ENCODE measurements around the gene WDSUB1. TPM values are rescaled to one million over a fixed set of nuclear protein-coding genes. Genes with fewer than 3 reads are reported as not detected.

WDSUB1 gene, protein sequence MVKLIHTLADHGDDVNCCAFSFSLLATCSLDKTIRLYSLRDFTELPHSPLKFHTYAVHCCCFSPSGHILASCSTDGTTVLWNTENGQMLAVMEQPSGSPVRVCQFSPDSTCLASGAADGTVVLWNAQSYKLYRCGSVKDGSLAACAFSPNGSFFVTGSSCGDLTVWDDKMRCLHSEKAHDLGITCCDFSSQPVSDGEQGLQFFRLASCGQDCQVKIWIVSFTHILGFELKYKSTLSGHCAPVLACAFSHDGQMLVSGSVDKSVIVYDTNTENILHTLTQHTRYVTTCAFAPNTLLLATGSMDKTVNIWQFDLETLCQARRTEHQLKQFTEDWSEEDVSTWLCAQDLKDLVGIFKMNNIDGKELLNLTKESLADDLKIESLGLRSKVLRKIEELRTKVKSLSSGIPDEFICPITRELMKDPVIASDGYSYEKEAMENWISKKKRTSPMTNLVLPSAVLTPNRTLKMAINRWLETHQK
- 8.7 and 9.1 TPM in 2 replicates for total RNA-seq (ENCODE audit: low replicate concordance)

DNA sequence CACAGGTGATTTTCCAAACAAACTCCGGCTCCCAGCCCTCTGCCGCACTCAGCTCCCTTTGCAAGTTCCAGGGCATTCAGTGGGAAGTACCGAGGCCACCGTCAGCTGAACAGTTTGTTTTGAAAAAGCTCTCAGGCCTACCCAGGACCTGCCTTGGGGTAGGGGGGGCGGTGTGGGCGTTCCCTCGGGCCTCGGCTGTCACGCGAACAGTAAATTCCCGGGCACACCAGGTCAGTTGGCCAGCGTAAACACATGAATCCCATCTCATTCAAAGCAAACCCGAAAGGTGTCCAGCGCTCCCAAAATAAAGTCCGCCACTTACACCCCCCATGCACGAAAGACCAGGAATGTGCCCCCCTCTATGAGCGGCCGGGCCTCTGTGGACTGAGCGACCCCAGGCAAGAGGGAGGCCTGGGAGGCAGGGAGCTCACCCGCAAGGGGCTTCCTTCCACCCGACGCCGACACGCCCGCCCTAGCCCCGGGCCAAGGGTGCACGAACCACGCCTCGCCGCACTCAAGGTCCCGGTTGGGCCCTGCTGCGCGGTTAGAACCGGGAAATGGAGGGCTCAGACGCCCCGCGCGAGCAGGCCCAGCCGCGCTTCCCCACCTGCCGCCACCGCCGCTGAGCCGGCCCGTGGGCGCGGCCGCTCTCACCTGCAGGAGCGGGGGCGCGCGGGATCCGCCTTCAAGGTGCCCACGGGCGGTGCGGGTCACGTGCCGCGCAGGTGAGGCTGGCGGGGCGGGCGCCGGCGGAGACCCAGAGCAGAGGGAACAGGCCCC, at the start of gene WDSUB1:
WDSUB1 (minus strand) TSS at position 775 of the 780 bp plus-strand sequence. CDS start 3,634 bp downstream, outside the sequence.
- TF ChIP-seq, protein P1, sequence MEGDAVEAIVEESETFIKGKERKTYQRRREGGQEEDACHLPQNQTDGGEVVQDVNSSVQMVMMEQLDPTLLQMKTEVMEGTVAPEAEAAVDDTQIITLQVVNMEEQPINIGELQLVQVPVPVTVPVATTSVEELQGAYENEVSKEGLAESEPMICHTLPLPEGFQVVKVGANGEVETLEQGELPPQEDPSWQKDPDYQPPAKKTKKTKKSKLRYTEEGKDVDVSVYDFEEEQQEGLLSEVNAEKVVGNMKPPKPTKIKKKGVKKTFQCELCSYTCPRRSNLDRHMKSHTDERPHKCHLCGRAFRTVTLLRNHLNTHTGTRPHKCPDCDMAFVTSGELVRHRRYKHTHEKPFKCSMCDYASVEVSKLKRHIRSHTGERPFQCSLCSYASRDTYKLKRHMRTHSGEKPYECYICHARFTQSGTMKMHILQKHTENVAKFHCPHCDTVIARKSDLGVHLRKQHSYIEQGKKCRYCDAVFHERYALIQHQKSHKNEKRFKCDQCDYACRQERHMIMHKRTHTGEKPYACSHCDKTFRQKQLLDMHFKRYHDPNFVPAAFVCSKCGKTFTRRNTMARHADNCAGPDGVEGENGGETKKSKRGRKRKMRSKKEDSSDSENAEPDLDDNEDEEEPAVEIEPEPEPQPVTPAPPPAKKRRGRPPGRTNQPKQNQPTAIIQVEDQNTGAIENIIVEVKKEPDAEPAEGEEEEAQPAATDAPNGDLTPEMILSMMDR (IDR thresholded peaks at IDR 0.05; ENCODE audit: insufficient read depth, low read length) = no peak
- peak; percentile 63 for DNase-seq (ENCODE audit: low read depth)
- peak within 1 kb of the TSS; percentile 87 for H3K4me3 ChIP-seq (ENCODE audit: low read depth, low read length)

DNA sequence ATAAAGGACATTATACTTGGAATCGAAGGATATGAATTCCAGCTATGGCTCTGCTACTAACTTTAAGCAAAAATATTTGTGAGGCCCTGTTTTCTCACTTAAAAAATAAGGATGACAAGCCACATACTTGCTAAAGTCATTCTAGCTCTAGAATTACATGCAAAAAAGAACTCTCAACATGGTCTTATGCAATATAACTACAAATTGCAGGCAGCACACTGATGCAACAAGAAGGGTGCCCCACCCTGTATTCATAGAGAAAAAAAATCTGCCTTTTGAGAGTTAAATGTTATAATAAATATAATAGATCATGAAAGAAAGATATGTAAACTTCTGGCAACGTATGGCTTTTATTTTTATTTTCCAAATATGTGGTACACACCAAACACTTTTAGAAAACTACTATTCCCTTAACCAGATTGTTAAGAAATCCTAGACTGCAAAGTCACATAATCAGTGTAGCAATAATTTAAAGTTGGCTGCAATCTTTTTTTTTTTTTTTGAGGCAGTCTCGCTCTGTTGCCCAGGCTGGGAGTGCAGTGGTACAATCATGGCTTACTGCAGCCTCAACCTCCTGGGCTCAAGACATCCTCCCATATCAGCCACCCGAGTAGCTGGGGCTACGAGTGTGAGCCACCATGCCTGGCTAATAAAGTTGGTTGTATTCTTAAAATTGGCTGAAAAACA, 40.2 kb upstream of the WDSUB1 start:
- no peak overlapping the region for H3K4me3 ChIP-seq (ENCODE audit: low read depth, low read length)
- DNase-seq (ENCODE audit: low read depth) = peak; percentile 82
- TF ChIP-seq, protein P1 (IDR thresholded peaks at IDR 0.05; ENCODE audit: insufficient read depth, low read length) = no peak

DNA sequence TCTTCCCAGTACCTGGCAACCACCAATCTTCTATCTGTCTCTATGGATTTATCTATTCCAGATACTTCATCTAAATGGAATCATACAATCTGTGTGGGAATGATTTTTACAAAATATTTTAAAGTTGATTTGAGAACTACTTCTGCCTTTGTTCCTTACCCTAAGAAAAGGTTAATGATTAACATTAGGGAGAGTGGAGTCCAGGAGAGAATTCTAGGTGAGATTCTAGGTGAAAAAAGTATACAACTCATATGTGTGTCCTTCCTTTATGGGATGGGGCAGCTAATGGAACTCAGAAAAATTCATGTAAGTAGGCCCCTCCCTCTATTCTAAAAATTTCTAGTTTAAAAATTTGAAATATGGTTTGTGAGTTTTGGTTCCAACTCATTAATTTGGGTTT, 35.9 kb upstream of the WDSUB1 start:
- DNase-seq (ENCODE audit: low read depth) = no peak
- TF ChIP-seq, protein P1 (IDR thresholded peaks at IDR 0.05; ENCODE audit: insufficient read depth, low read length) = no peak
- no peak overlapping the region for H3K4me3 ChIP-seq (ENCODE audit: low read depth, low read length)

DNA sequence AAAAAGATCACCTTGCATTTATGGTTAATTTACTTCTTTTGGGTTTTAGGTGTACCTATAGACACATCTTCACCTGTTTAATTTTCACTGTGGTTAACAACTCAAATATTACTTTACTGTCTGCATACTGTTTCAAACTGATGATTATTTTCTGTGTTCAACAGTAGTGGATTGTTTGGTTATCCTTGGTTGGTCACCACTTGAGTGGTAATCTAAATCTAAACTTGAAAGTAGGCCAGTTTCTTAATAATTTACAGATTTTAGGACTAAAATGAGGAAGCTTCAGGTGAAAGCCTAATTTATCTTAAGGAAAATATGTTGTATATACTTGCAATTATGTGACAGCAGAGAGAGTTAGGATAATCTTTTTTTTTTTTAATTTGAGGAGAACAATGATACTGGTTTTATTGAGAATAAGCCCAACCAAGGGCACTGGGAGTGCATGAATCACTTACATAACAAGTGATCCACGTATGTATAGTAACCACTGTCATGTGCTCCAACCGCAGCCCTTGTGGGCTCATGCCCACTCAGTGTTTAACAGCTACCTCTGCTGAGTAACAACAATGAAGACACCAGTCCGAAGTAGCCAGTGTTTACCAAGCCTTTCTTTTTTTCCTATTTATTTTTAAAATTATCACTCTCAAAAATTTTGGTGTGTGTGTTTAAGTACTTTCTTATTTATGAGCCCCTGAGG, 31.0 kb upstream of the WDSUB1 start:
- no peak for DNase-seq (ENCODE audit: low read depth)
- TF ChIP-seq, protein P1 (IDR thresholded peaks at IDR 0.05; ENCODE audit: insufficient read depth, low read length) = no peak
- no peak overlapping the region for H3K4me3 ChIP-seq (ENCODE audit: low read depth, low read length)

DNA sequence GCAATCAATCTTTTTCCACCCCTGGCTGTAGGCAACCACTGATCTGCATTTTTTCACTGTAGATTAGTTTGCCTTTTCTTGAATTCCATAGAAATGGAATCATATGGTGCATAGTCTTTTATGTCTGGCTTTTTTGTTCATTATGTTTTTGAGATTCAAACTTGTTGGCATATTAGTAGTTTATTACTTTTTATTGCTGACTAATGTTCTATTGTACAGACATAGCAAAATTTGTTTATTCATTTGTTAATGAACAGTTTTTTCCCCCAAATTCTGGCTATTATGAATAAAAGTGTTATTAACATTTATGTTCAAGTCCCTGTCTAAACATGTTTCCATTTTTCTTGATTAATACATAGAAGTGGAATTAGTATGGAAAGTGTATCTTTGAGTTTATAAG, 21.4 kb upstream of the WDSUB1 start:
- no peak overlapping the region for H3K4me3 ChIP-seq (ENCODE audit: low read depth, low read length)
- DNase-seq (ENCODE audit: low read depth) = no peak
- TF ChIP-seq, protein P1 (IDR thresholded peaks at IDR 0.05; ENCODE audit: insufficient read depth, low read length) = no peak

DNA sequence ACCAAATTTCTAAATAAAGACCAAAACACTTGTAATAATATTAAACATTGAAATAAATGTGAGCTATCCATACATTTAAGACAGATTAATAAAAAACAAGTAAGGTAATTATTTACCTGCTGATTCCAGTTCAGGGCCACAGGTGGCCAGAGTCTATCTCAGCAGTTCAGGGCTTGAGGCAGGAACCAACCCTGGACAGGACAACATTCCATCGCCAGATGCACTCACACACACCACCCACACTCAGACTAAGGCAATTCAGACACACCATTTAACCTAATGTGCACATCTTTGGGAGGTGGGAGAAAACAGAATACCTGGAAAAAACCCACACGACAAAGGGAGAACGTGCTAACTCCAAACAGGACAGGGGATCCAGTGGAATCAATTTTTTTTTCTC, 14.1 kb upstream of the WDSUB1 start:
- DNase-seq (ENCODE audit: low read depth) = no peak
- H3K4me3 ChIP-seq (ENCODE audit: low read depth, low read length) = no peak overlapping the region
- TF ChIP-seq, protein P1 (IDR thresholded peaks at IDR 0.05; ENCODE audit: insufficient read depth, low read length) = no peak

Measured in fibroblast of the aortic adventitia (primary cell).